Suppressor macrophage treated with lipopolysaccharide for 4 hours (primary cell): ENCODE data around the gene TADA2B.
"Not testable (repeated sequence)": the region's sequence is repeated elsewhere in the genome, so short reads cannot be mapped to it uniquely, and the experiment has no call there.

Source experiments
- DNase-seq: peaks from one replicate; pipeline ENCODE4 v3.0.0-alpha.2; 2020

The TADA2B gene

GRCh38 chr4:7061815-7062214 is 18.6 kb downstream of the TADA2B start:
- no peak for DNase-seq

DNA sequence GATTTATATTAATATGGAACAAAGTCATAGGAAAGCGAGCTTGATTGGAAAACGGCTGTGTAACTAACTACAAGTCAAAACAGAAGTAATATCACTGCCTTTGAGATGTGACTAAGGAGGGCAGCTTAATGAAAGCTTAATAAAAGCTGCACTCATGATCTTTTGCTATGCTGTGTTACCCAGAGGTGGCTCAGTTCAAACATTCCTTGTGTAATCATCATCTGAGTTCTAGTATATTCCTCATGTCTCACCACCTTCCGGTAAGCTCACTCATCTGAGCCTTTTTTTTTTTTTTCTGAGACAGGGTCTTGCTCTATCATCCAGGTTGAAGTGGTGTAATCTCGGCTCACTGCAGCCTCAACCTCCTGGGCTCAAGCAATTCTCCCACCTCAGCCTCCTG is 19.6 kb downstream of the TADA2B start:
- no peak for DNase-seq

- DNase-seq = no peak
These were observed 20.2 kb downstream of the TADA2B start for GRCh38 chr4:7063362-7063761.

- no peak for DNase-seq
These were observed 22.8 kb downstream of the TADA2B start for GRCh38 chr4:7066006-7066405.

GRCh38 chr4:7066493-7066892 is 23.3 kb downstream of the TADA2B start:
- DNase-seq = no peak

DNA sequence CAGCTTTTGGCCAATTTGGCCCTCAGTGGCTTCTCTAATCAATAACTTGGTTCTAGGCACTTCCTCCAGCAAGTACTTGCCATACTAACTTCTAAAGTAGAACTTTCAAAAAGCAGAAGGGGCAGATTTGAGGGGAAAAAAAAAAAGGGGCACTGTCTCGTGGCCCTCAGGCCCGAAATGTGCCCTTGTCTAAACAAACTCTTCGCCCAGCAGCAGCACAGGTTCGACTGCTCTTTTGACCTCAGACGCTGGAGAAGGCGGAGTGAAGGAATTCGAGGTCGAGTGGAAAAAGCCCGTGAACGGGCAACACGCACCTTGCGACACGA is 23.9 kb downstream of the TADA2B start:
- no peak for DNase-seq

DNA sequence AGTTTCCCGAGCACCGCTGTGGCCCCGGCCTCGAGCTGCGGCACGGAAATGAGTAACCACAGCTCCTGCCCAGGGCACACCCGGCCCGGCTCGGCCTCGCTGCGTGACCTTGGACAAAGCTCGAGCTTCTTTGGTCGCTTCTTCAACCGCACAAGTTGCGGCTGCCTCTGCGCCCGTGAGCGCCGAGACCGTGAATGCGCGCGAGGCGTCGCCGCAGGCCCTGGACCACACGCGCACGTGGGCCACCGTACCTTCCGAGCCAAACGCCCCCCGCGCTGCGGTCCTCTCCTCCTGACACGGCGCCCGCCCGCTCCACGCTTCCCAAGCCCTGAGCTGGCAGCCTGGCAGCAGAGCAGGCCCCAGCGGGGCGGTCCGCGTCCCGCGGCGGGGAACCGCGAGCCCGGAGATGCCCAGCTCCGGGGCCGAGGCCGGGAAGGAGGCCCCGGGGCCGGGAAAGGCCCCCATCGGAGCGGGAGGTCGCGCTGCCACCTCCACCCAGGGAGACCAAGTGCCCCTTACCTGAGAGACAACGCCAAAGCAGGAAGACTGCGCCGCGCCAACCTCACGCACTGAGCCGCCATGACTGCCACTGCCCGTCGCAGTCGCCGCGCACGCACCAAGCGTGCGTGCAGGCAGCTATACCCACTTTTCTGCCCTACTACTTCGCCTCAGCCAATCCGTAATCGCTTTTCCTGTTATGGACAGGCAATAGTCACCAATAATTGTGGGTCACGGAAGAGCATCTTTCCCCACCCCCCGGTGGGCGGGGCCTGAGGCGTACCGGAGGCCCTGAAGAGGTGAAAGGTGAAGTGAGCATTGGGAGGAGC is 24.5 kb downstream of the TADA2B start, which contains the start of gene GRPEL1:
Gene GRPEL1 (minus strand): TSS at position 613 of the 827 bp plus-strand sequence. CDS start 32 bp downstream, at position 581.
- peak; percentile 100 for DNase-seq

GRCh38 chr4:7068279-7068842 is 25.2 kb downstream of the TADA2B start:
- DNase-seq = no peak

DNA sequence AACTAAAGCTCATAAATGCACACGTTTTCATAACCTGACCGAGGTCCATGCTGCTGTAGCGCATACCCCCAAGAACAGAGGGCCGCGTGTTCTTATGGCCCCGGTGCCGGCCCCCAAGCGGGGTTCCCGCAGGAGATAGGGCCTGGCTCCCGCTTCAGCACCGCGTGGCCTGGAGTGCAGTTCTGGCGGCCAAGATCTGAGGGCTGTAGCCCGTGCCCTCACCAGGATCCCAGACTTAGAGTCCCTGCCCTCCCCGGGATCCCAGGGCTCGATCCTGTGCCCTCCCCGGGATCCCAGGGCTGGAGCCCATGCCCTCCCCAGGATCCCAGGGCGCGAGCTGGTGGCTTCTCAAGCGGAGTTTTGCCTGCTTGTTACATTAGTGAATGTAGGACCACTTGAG is 25.7 kb downstream of the TADA2B start:
- peak; percentile 23 for DNase-seq

DNA sequence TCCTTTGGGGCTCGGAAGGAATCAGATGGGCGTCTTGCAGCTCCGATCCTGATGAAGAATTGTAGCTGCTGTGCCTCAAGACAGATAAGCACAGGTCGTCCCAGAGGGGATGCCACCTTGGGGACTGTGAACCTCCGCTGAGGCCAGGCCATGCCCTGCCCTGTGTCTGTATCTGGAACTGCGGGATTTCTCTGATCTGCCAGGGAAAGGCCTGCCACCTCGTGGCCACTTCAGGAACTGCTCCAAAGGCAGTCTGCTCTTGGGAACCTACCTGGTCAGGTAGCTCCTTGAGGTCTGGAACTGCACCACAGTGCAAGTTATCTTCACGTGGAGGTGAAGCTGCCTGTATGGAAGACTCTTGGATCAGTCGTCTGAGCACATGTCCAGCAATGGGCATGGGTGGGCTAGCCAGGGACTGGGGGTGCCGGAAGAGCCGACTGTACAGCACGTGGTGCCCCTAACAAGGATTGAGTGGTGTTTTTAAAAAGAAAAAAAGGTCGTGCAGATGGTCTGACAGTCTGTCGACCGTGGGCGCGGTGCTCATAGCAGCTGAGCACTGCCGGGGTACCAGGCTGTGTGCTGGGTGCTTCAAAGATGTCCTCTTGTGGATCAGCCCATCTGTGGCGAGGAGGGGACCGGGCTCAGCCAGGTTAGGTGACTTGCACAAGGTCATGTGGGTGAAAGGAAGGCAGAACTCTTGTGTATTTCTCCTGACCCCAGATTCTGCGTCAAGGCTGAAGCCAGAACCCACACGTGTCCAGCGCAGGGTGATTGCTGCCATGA is 27.7 kb downstream of the TADA2B start:
- DNase-seq = peak; percentile 84

- DNase-seq = no peak
These were observed 29.9 kb downstream of the TADA2B start for GRCh38 chr4:7073059-7073458.

- DNase-seq = peak; percentile 30
These were observed 30.6 kb downstream of the TADA2B start for GRCh38 chr4:7073526-7074390.

DNA sequence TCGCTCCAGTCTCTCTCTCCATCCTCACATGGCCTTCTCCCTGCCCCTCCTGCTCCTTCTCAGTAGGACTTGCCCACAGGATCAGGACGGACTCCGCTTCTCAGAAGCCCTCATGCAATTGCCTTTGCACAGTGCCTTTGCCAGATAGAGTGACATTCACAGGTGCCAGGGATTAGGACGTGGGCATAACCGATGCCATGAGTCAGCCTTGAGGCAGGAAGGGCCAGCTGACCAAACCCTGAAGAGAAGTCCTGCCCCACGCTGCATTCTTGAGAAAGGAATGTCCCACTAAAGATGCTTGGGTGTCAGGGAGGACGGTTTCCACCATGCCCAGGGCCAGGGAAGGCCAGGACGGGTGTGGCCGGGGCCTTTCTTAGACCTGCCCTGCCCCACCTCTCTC is 31.3 kb downstream of the TADA2B start:
- no peak for DNase-seq

GRCh38 chr4:7075962-7076695 is 33.0 kb downstream of the TADA2B start:
- peak; percentile 10 for DNase-seq

GRCh38 chr4:7076696-7077082 is 33.5 kb downstream of the TADA2B start:
- no peak for DNase-seq

DNA sequence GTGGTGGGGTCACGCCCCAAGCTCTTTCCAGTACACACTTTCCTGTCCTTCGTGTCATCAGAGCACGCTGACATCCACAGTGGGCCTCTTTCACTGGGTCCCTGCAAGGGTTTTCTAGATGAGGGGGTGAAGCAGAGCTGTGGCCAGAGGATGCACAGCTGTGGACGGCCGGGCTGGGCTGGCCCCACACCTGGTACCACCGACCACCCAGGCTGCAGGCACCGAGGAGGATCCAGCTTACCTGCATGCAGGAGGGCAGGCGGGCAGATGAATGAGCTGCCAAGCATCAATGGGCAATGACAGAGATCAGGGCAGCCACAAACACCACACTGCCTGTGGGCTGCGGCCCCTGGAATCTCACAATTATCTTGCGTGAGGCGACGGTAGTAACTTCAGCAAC is 34.2 kb downstream of the TADA2B start:
- no peak for DNase-seq

DNA sequence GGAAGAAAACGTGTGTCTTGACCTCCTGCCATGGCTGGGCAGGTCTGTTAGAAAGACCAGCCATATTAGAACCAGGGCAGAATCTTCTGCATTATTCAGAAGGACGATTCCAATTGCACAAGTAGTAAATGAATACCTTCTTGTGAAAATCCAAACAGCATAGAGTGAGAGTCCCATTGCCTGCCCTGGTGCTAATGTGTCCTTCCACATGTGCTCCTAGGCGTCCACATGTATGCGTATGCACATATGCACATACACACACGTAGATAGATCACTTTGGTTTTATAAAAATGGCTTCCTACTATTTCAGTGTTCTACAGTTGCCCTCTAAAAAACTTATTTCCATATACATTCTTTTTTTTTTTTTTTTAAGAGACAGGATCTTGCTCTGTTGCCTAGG is 34.9 kb downstream of the TADA2B start:
- no peak for DNase-seq

GRCh38 chr4:7079483-7079882 is 36.3 kb downstream of the TADA2B start:
- not testable (repeated sequence) for DNase-seq

- not testable (repeated sequence) for DNase-seq
These were observed 36.7 kb downstream of the TADA2B start for GRCh38 chr4:7079909-7080308.

GRCh38 chr4:7083597-7084563 is 40.7 kb downstream of the TADA2B start:
- no peak for DNase-seq

DNA sequence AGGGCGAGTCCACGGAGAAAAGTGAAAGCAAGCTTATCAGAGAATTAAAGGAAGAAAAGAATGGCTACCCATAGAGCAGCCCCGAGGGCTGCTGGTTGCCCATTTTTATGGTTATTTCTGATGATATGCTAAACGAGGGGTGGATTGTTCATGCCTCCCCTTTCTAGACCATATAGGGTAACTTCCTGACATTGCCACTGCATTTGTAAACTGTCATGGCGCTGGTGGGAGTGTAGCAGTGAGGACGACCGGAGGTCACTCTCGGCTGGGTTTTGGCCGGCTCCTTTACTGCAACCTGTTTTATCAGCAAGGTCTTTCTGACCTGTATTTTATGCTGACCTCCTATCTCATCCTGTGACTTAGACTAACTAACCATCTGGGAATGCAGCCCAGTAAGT is 41.4 kb downstream of the TADA2B start:
- DNase-seq = not testable (repeated sequence)
